Activated CD4-positive, alpha-beta T cell treated with anti-CD3 and anti-CD28 coated beads for 24 hours (primary cell): ENCODE data around the gene DUSP1.
A peak's percentile ranks its signal among the peaks of the same experiment; 100 is the strongest.
"Not testable (repeated sequence)": the region's sequence is repeated elsewhere in the genome, so short reads cannot be mapped to it uniquely, and the experiment has no call there.

Source experiments
- DNase-seq, 2 donors: peaks; one replicate each; pipeline ENCODE4 v3.0.0-alpha.2; 2020; ENCODE audit warnings: low read depth in 2 of 2

Gene DUSP1

GRCh38 chr5:172770675-172771438 is at the start of gene DUSP1:
Gene DUSP1, minus strand, starts transcription at chr5:172771195. Its CDS starts 243 bp downstream, at chr5:172770952.
- peak; percentile 96 for DNase-seq

- DNase-seq, result peak in 1 of 2 donors; percentile 28
Observed at GRCh38 chr5:172820046-172820767, 49.2 kb upstream of the DUSP1 start.

- no peak for DNase-seq
Observed at GRCh38 chr5:172819569-172819968, 48.6 kb upstream of the DUSP1 start.

GRCh38 chr5:172818081-172818480 is 47.1 kb upstream of the DUSP1 start:
- no peak for DNase-seq

- DNase-seq, result no peak
Observed at GRCh38 chr5:172817664-172818063, 46.7 kb upstream of the DUSP1 start.

- no peak for DNase-seq
Observed at GRCh38 chr5:172816925-172817562, 46.0 kb upstream of the DUSP1 start.

GRCh38 chr5:172815631-172816030 is 44.6 kb upstream of the DUSP1 start:
- DNase-seq, result no peak

- DNase-seq, result not testable (repeated sequence)
Observed at GRCh38 chr5:172810996-172811395, 40.0 kb upstream of the DUSP1 start.

GRCh38 chr5:172809774-172810173 is 38.8 kb upstream of the DUSP1 start:
- DNase-seq, result no peak

- DNase-seq, result no peak
Observed at GRCh38 chr5:172807766-172808311, 36.8 kb upstream of the DUSP1 start.

- peak; percentile 76 to 92 for DNase-seq
Observed at GRCh38 chr5:172806897-172807672, 36.1 kb upstream of the DUSP1 start.

GRCh38 chr5:172805736-172806255 is 34.8 kb upstream of the DUSP1 start:
- no peak for DNase-seq

- DNase-seq, result no peak
Observed at GRCh38 chr5:172805018-172805683, 34.2 kb upstream of the DUSP1 start.

GRCh38 chr5:172802567-172803176 is 31.7 kb upstream of the DUSP1 start:
- no peak for DNase-seq

GRCh38 chr5:172802112-172802511 is 31.1 kb upstream of the DUSP1 start:
- DNase-seq, result no peak

GRCh38 chr5:172801179-172801671 is 30.2 kb upstream of the DUSP1 start:
- DNase-seq, result no peak

- no peak for DNase-seq
Observed at GRCh38 chr5:172800088-172800551, 29.1 kb upstream of the DUSP1 start.

- no peak for DNase-seq
Observed at GRCh38 chr5:172799416-172799815, 28.4 kb upstream of the DUSP1 start.

- DNase-seq, result no peak
Observed at GRCh38 chr5:172798422-172799215, 27.6 kb upstream of the DUSP1 start.
